Thyroid gland (tissue), 4 donors: ENCODE results near the gene PRICKLE1. TPM values are rescaled to one million over a fixed set of nuclear protein-coding genes. Genes with fewer than 3 reads are reported as not detected.
A peak's percentile ranks its signal among the peaks of the same experiment; 100 is the strongest.

ENCODE experiments used
- DNase-seq, 2 donors: peaks; one replicate each; pipeline ENCODE4 v3.0.0-alpha.2; 2019
- H3K27ac ChIP-seq, 3 donors: fragments of 200-600 bp; sonication (generic); 1 replicate in 2 of 3; 2 replicates in 1 of 3; pipeline ENCODE4 v1.5.1; 2016 to 2019; ENCODE audit warnings: mild to moderate bottlenecking in 1 of 3, moderate library complexity in 1 of 3
- H3K27me3 ChIP-seq: fragments of 200-600 bp; sonication (generic); one replicate; pipeline ENCODE4 v1.5.1; 2019
- H3K36me3 ChIP-seq, 2 donors: fragments of 200-600 bp; sonication (generic); one replicate each; pipeline ENCODE4 v1.5.1; 2016 to 2019
- H3K4me1 ChIP-seq, 2 donors: fragments of 200-600 bp; sonication (generic); one replicate each; pipeline ENCODE4 v1.5.1; 2017 to 2019
- H3K4me3 ChIP-seq, 3 donors: fragments of 200-600 bp; sonication (generic); replicated peaks in 1 of 3; 1 replicate in 2 of 3; 2 replicates in 1 of 3; pipeline ENCODE4 v1.5.1; 2016; ENCODE audit warnings: mild to moderate bottlenecking in 1 of 3
- H3K9me3 ChIP-seq: fragments of 200-600 bp; sonication (generic); one replicate; pipeline ENCODE4 v1.5.1; 2017
- POLR2A ChIP-seq, 2 donors: fragments of 450-650 bp; IDR thresholded peaks; one replicate each; pipeline ENCODE4 v1.6.1; 2017; ENCODE audit warnings: antibody characterized with exemption in 2 of 2, mild to moderate bottlenecking in 2 of 2, moderate library complexity in 1 of 2
- WGBS, 2 donors: methylation state at CpG; one replicate each; pipeline ENCODE4 v1.1.5; 2017; 5-methylcytosine and 5-hydroxymethylcytosine counted together
- intact Hi-C: fragments of 100-400 bp; cut with DNase I; formaldehyde crosslinking; loops from one replicate; pipeline ENCODE4 v1.15.1; 2023
- total RNA-seq, 4 donors: library from RNA; depleted of rRNA; stranded (reverse); fragments of >200 nt; gene quantifications; one replicate each; pipeline ENCODE4 v1.2.3, GENCODE V29; 2016
- TF ChIP-seq, protein P1 (sequence below), 6 experiments: fragments of 200-600 bp in 3 of 6; fragments of 450-650 bp in 3 of 6; sonication (generic) in 3 of 6; IDR thresholded peaks; one replicate each; pipeline ENCODE4 v1.5.1; 2016 to 2019; ENCODE audit warnings: antibody characterized with exemption in 6 of 6, mild to moderate bottlenecking in 2 of 6, inconsistent platforms in 1 of 6, moderate library complexity in 1 of 6

The PRICKLE1 gene
- total RNA-seq, result 10 to 100 TPM; 17.2 to 25.4 (median 19.6) TPM

DNA sequence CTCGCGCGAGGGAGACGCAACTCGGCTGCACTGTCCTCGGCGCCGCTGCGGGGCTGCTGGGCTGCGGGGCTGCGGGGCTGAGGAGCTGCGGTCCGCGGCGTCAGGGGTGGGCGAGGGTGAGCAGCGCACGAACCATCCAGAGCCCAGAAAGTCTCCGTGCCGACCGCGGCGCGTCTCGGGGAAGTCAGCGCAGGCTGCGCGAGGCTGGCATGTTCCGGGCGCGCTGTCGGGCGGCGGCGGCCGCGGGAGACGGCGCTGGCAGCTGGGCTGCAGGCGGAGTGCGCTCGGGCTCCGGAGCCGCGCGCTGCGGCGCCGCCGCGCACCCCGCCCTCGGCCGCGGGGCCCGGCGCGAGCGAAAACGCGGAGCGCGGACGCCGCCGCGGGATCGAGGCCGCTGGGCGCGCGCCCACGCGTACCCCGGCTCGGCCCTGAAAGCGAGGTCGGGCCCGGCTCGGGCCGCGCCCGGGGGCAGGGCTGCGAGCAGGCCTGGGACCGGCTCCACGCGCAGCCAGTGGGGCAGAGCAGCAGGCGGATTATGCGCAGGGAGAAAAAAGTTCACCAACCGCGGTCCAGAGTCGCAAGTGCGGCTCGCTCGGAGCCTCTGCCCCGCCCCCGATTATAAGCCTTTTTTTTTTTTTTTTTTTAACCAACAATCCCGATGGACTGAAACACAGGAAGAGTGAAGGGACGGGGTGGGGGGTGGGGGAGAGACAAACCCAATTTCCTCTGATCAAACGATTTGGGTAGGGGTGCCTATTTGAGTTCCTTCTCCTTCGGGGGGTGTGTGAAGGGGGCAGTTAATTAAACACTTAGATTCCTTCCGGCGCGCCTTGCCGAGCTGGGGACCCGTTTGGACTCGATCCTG is at the start of gene PRICKLE1:
Gene PRICKLE1, minus strand, starts transcription at position 282 of the 865 bp plus-strand sequence. CDS start 117,230 bp downstream, outside the sequence.
- intact Hi-C loops, result no loop called here
- Histone ChIP-seq H3K4me3 (peak within 1 kb of the TSS; percentile 5 to 82 (median 65)), H3K9me3 (no peaks in the 10 kb centered on the region), H3K27ac (peak within 1 kb of the TSS in 2 of 3 donors; percentile 40 to 51), H3K4me1 (peaks cover 0 to 12% of the 10 kb centered on the region in 2 donors), H3K27me3 (no peaks in the 10 kb centered on the region), H3K36me3 (no peaks in the 10 kb centered on the region)
- DNase-seq, result peak; percentile 30 to 40
- WGBS, 2 donors, result 2% methylated on average over 26 to 35 of the region's 107 CpGs
- TF ChIP-seq, protein P1, sequence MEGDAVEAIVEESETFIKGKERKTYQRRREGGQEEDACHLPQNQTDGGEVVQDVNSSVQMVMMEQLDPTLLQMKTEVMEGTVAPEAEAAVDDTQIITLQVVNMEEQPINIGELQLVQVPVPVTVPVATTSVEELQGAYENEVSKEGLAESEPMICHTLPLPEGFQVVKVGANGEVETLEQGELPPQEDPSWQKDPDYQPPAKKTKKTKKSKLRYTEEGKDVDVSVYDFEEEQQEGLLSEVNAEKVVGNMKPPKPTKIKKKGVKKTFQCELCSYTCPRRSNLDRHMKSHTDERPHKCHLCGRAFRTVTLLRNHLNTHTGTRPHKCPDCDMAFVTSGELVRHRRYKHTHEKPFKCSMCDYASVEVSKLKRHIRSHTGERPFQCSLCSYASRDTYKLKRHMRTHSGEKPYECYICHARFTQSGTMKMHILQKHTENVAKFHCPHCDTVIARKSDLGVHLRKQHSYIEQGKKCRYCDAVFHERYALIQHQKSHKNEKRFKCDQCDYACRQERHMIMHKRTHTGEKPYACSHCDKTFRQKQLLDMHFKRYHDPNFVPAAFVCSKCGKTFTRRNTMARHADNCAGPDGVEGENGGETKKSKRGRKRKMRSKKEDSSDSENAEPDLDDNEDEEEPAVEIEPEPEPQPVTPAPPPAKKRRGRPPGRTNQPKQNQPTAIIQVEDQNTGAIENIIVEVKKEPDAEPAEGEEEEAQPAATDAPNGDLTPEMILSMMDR (IDR thresholded peaks at IDR 0.05), result no peak
- peak in 1 of 2 donors; percentile 34 for TF ChIP-seq POLR2A (IDR thresholded peaks at IDR 0.05)

- Histone ChIP-seq H3K4me3 (no peak overlapping the region), H3K36me3 (no peaks in the 10 kb centered on the region), H3K9me3 (no peaks in the 10 kb centered on the region), H3K27me3 (no peaks in the 10 kb centered on the region), H3K27ac (no peak overlapping the region), H3K4me1 (no peaks in the 10 kb centered on the region)
- WGBS, 2 donors, result 94 to 95% methylated on average over 4 of the region's 4 CpGs
- DNase-seq, result no peak
- intact Hi-C loops, result no loop called here
- TF ChIP-seq, protein P1 (IDR thresholded peaks at IDR 0.05), result no peak
- TF ChIP-seq POLR2A (IDR thresholded peaks at IDR 0.05), result no peak
Measured at GRCh38 chr12:42638697-42639096, 49.2 kb upstream of the PRICKLE1 start.

- no peaks in the 10 kb centered on the region for H3K27me3 ChIP-seq
- no peaks in the 10 kb centered on the region for H3K36me3 ChIP-seq
- no peak overlapping the region for H3K27ac ChIP-seq
- no peaks in the 10 kb centered on the region for H3K9me3 ChIP-seq
- intact Hi-C loops, result no loop called here
- no peaks in the 10 kb centered on the region for H3K4me1 ChIP-seq
- no peak overlapping the region for H3K4me3 ChIP-seq
- DNase-seq, result no peak
- TF ChIP-seq, protein P1 (IDR thresholded peaks at IDR 0.05), result no peak
- TF ChIP-seq POLR2A (IDR thresholded peaks at IDR 0.05), result no peak
Measured at GRCh38 chr12:42638011-42638410, 48.5 kb upstream of the PRICKLE1 start.

- H3K27me3 ChIP-seq, result no peaks in the 10 kb centered on the region
- intact Hi-C loops, result no loop called here
- no peaks in the 10 kb centered on the region for H3K4me1 ChIP-seq
- no peaks in the 10 kb centered on the region for H3K36me3 ChIP-seq
- no peak overlapping the region for H3K4me3 ChIP-seq
- no peak for DNase-seq
- H3K9me3 ChIP-seq, result no peaks in the 10 kb centered on the region
- WGBS, 2 donors, result 96% methylated on average over 21 of the region's 21 CpGs
- TF ChIP-seq, protein P1 (IDR thresholded peaks at IDR 0.05), result no peak
- TF ChIP-seq POLR2A (IDR thresholded peaks at IDR 0.05), result no peak
- H3K27ac ChIP-seq, result no peak overlapping the region
Measured at GRCh38 chr12:42636993-42637392, 47.4 kb upstream of the PRICKLE1 start.

DNA sequence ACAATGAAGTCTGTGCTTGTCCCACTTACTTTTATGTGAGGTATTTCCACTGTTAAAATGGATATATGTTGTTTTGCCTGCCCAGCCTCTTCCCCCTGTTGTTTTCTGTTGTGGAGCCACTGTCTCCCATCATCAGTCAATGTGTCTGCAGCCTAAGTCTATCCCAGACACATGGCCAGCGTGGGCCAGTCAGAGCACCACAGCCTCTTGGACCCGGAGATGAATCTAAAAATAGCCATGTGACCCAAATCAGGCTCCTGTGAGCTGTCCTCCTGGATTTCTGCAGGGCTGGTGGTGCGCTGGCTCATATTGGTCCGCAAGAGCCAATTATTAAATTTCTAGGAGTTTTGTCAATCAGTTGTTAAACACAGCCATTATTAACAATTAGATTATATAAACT is 44.0 kb upstream of the PRICKLE1 start:
- intact Hi-C loops, result no loop called here
- Histone ChIP-seq H3K36me3 (no peaks in the 10 kb centered on the region), H3K9me3 (no peaks in the 10 kb centered on the region), H3K27me3 (no peaks in the 10 kb centered on the region), H3K4me3 (no peak overlapping the region), H3K4me1 (no peaks in the 10 kb centered on the region), H3K27ac (no peak overlapping the region)
- TF ChIP-seq, protein P1 (IDR thresholded peaks at IDR 0.05), result no peak
- no peak for TF ChIP-seq POLR2A (IDR thresholded peaks at IDR 0.05)
- 68 to 69% methylated on average over 4 of the region's 4 CpGs for WGBS, 2 donors
- no peak for DNase-seq
